Upper lobe of left lung (tissue), 6 donors: Measurements from ENCODE around the gene ADIG. TPM values are rescaled to one million over a fixed set of nuclear protein-coding genes. Genes with fewer than 3 reads are reported as not detected.

ENCODE experiments used
- ATAC-seq, 2 donors: fragments of 200-7000 bp; cut with Tn5 transposase; one replicate each; pipeline ENCODE4 v1.9.1; 2022; ENCODE audit warnings: mild to moderate bottlenecking in 2 of 2, moderate library complexity in 2 of 2; ENCODE audit not compliant: low FRiP score in 2 of 2
- DNase-seq, 2 donors: peaks; one replicate each; pipeline ENCODE4 v3.0.0-alpha.2; 2019 to 2020
- H3K27ac ChIP-seq, 4 donors: fragments of 200-600 bp; sonication (generic); one replicate each; pipeline ENCODE4 v1.5.1; 2016 to 2019
- H3K27me3 ChIP-seq, 4 donors: fragments of 200-600 bp; sonication (generic); one replicate each; pipeline ENCODE4 v1.5.1; 2017 to 2019
- H3K36me3 ChIP-seq, 4 donors: fragments of 200-600 bp; sonication (generic); one replicate each; pipeline ENCODE4 v1.5.1; 2016 to 2019
- H3K4me1 ChIP-seq, 4 donors: fragments of 200-600 bp; sonication (generic); one replicate each; pipeline ENCODE4 v1.5.1; 2018 to 2019
- H3K4me3 ChIP-seq, 4 donors: fragments of 200-600 bp; sonication (generic); one replicate each; pipeline ENCODE4 v1.5.1; 2017 to 2019; ENCODE audit warnings: mild to moderate bottlenecking in 2 of 4, moderate library complexity in 1 of 4
- H3K9me3 ChIP-seq, 4 donors: fragments of 200-600 bp; sonication (generic); one replicate each; pipeline ENCODE4 v1.5.1; 2018 to 2019
- EP300 ChIP-seq, 4 donors: sonication (generic); formaldehyde crosslinking; IDR thresholded peaks; one replicate each; pipeline ENCODE4 v1.5.1; 2017; ENCODE audit warnings: antibody characterized with exemption in 4 of 4, control low read depth in 2 of 4
- POLR2A ChIP-seq, 4 donors: fragments of 450-650 bp; IDR thresholded peaks; one replicate each; pipeline ENCODE4 v1.5.1; 2016 to 2017; ENCODE audit warnings: antibody characterized with exemption in 4 of 4, mild to moderate bottlenecking in 2 of 4
- POLR2AphosphoS5 ChIP-seq, 2 donors: sonication (generic); formaldehyde crosslinking; IDR thresholded peaks; one replicate each; pipeline ENCODE4 v1.5.1; 2017; ENCODE audit warnings: antibody characterized with exemption in 2 of 2
- WGBS, 2 donors: methylation state at CpG; one replicate each; pipeline ENCODE4 v1.1.5; 2017 to 2018; 5-methylcytosine and 5-hydroxymethylcytosine counted together
- total RNA-seq, 6 donors: library from RNA; depleted of rRNA in 4 of 6; stranded (reverse); fragments of >200 nt in 4 of 6; gene quantifications; one replicate each; pipeline versions ENCODE4 v1.1.0 to v1.2.1, GENCODE V29; 2016 to 2021
- TF ChIP-seq, protein P1 (sequence below), 6 experiments: fragments of 450-650 bp in 4 of 6; fragments of 200-600 bp in 2 of 6; sonication (generic) in 2 of 6; IDR thresholded peaks; one replicate each; pipeline ENCODE4 v1.5.1; 2016 to 2019; ENCODE audit warnings: antibody characterized with exemption in 6 of 6
- donor health status: DM: no; HTN: no; CAD: no; lungs with moderate emphysema.
- donor health status: DM: no; HTN: yes; CAD: no; lungs with severe emphysema.

The ADIG gene
- total RNA-seq, 6 donors from 2014 or later = 0.29 TPM; not detected in 5

GRCh38 chr20:38588303-38588702, 7.3 kb downstream of the ADIG start:
- H3K4me3 ChIP-seq = no peak overlapping the region
- no peaks in the 10 kb centered on the region for H3K27me3 ChIP-seq
- no peak for ATAC-seq
- H3K9me3 ChIP-seq = no peaks in the 10 kb centered on the region
- H3K36me3 ChIP-seq = no peaks in the 10 kb centered on the region
- WGBS, 2 donors = 95% methylated on average over 6 of the region's 6 CpGs
- H3K27ac ChIP-seq = no peak overlapping the region
- DNase-seq = no peak
- TF ChIP-seq, protein P1, sequence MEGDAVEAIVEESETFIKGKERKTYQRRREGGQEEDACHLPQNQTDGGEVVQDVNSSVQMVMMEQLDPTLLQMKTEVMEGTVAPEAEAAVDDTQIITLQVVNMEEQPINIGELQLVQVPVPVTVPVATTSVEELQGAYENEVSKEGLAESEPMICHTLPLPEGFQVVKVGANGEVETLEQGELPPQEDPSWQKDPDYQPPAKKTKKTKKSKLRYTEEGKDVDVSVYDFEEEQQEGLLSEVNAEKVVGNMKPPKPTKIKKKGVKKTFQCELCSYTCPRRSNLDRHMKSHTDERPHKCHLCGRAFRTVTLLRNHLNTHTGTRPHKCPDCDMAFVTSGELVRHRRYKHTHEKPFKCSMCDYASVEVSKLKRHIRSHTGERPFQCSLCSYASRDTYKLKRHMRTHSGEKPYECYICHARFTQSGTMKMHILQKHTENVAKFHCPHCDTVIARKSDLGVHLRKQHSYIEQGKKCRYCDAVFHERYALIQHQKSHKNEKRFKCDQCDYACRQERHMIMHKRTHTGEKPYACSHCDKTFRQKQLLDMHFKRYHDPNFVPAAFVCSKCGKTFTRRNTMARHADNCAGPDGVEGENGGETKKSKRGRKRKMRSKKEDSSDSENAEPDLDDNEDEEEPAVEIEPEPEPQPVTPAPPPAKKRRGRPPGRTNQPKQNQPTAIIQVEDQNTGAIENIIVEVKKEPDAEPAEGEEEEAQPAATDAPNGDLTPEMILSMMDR (IDR thresholded peaks at IDR 0.05) = no peak
- H3K4me1 ChIP-seq = no peaks in the 10 kb centered on the region

DNA sequence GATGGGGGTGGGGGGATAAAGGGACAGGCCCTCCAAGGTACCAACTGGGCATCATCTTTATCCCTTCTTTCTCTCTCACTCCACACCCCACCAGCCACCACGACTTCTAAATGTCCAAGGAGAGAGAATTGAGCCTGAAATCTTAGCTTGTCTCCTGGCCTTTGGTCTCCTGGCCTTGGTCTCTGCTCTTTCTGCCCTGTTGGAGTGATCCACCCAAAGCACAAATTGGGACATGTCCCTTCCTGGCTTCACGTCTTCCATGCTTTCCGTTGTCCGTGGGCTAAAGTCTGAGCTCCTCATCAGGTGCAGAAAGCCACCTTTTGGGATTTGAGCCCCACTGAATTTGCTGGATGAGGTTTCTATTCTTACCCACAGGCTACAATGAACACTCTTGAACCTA, 8.4 kb downstream of the ADIG start:
- DNase-seq (no peak), ATAC-seq (no peak)
- H3K27me3 ChIP-seq = no peaks in the 10 kb centered on the region
- H3K4me1 ChIP-seq = no peaks in the 10 kb centered on the region
- H3K27ac ChIP-seq = no peak overlapping the region
- H3K4me3 ChIP-seq = no peak overlapping the region
- H3K9me3 ChIP-seq = no peaks in the 10 kb centered on the region
- WGBS, 2 donors = 78 to 88% methylated on average over 4 of the region's 4 CpGs
- no peak for TF ChIP-seq POLR2A (IDR thresholded peaks at IDR 0.05)
- no peak for TF ChIP-seq EP300 (IDR thresholded peaks at IDR 0.05)
- no peak for TF ChIP-seq POLR2AphosphoS5 (IDR thresholded peaks at IDR 0.05)
- TF ChIP-seq, protein P1 (IDR thresholded peaks at IDR 0.05) = no peak
- H3K36me3 ChIP-seq = no peaks in the 10 kb centered on the region

- no peaks in the 10 kb centered on the region for H3K27me3 ChIP-seq
- H3K9me3 ChIP-seq = no peaks in the 10 kb centered on the region
- H3K4me1 ChIP-seq = no peaks in the 10 kb centered on the region
- ATAC-seq (peak in 1 of 2 donors; percentile 37), DNase-seq (no peak)
- 82 to 89% methylated on average over 3 of the region's 3 CpGs for WGBS, 2 donors
- H3K27ac ChIP-seq = no peak overlapping the region
- TF ChIP-seq POLR2A (IDR thresholded peaks at IDR 0.05) (no peak), EP300 (IDR thresholded peaks at IDR 0.05) (no peak), POLR2AphosphoS5 (IDR thresholded peaks at IDR 0.05) (no peak)
- TF ChIP-seq, protein P1 (IDR thresholded peaks at IDR 0.05) = no peak
- no peaks in the 10 kb centered on the region for H3K36me3 ChIP-seq
- H3K4me3 ChIP-seq = no peak overlapping the region
Observed at GRCh38 chr20:38589967-38590675, 9.1 kb downstream of the ADIG start.

- Histone ChIP-seq H3K4me3 (no peak overlapping the region), H3K9me3 (no peaks in the 10 kb centered on the region), H3K4me1 (no peaks in the 10 kb centered on the region), H3K36me3 (no peaks in the 10 kb centered on the region), H3K27me3 (no peaks in the 10 kb centered on the region), H3K27ac (no peak overlapping the region)
- WGBS, 2 donors = 74 to 78% methylated on average over 12 to 18 of the region's 18 CpGs
- ATAC-seq (peak in 1 of 2 donors; percentile 35), DNase-seq (peak in 1 of 2 donors; percentile 54)
- TF ChIP-seq POLR2A (IDR thresholded peaks at IDR 0.05) (no peak), EP300 (IDR thresholded peaks at IDR 0.05) (no peak), POLR2AphosphoS5 (IDR thresholded peaks at IDR 0.05) (no peak)
- TF ChIP-seq, protein P1 (IDR thresholded peaks at IDR 0.05) = no peak
Observed at GRCh38 chr20:38590676-38591473, 9.9 kb downstream of the ADIG start.
